NB4 (cell line): ENCODE measurements around the gene ITPK1.

Source experiments
- DNase-seq: peaks from one replicate; pipeline ENCODE4 v3.0.0; 2010; ENCODE audit warnings: low read depth
- H3K4me3 ChIP-seq: one replicate; pipeline ENCODE4 v1.5.1; 2011; ENCODE audit warnings: mild to moderate bottlenecking, low read depth, low read length, moderate library complexity
- CTCF ChIP-seq: IDR thresholded peaks from one replicate; pipeline ENCODE4 v1.5.1; 2012; ENCODE audit warnings: low read depth, low read length
- MAX ChIP-seq: IDR thresholded peaks from 2 replicates; pipeline ENCODE4 v1.6.1; 2011; ENCODE audit warnings: low read depth, low read length
- MYC ChIP-seq: IDR thresholded peaks from 2 replicates; pipeline ENCODE4 v1.6.1; 2011; ENCODE audit warnings: low read depth, low read length
- POLR2A ChIP-seq: IDR thresholded peaks from 2 replicates; pipeline ENCODE4 v1.6.1; 2011; ENCODE audit warnings: mild to moderate bottlenecking; ENCODE audit not compliant: insufficient read length; ENCODE audit errors: extremely low read depth

The ITPK1 gene

GRCh38 chr14:92888896-92889295 is 226.8 kb downstream of the ITPK1 start:
- no peak overlapping the region for H3K4me3 ChIP-seq
- TF ChIP-seq MAX: no peak
- TF ChIP-seq MYC: no peak
- no peak for TF ChIP-seq CTCF
- no peak for TF ChIP-seq POLR2A
- DNase-seq: peak; percentile 39

GRCh38 chr14:92887157-92887556 is 228.6 kb downstream of the ITPK1 start:
- DNase-seq: no peak
- TF ChIP-seq POLR2A: no peak
- no peak for TF ChIP-seq MAX
- TF ChIP-seq CTCF: no peak
- TF ChIP-seq MYC: no peak
- H3K4me3 ChIP-seq: no peak overlapping the region
